OCI-LY7 (cell line): ENCODE results near the gene COMP. TPM values are rescaled to one million over a fixed set of nuclear protein-coding genes. Genes with fewer than 3 reads are reported as not detected.

ENCODE experiments used
- Bru-seq: library from RNA; stranded (reverse); fragments of 400-500 nt; gene quantifications from one replicate; lab custom pipeline; 2021; lab: Mats Ljungman, UMichigan
- BruChase-seq, 2 experiments: library from RNA; stranded (reverse); fragments of 400-500 nt; gene quantifications; one replicate each; lab custom pipeline; 2021; lab: Mats Ljungman, UMichigan
- BruUV-seq: library from RNA; stranded (reverse); fragments of 400-500 nt; replicated peaks from 2 replicates; lab custom pipeline; 2021; lab: Mats Ljungman, UMichigan
- CTCF ChIA-PET: fragments of 300-600 bp; sonication (Branson Sonifier 250); formaldehyde crosslinking; loops from one replicate; lab custom pipeline; 2022; ENCODE audit warnings: antibody characterized with exemption; ENCODE audit not compliant: unreplicated experiment; lab: Charles Lee
- POLR2A ChIA-PET: fragments of 300-600 bp; sonication (Branson Sonifier 250); formaldehyde crosslinking; loops from one replicate; lab custom pipeline; 2022; ENCODE audit warnings: antibody characterized with exemption; lab: Charles Lee
- DNase-seq: peaks from one replicate; pipeline ENCODE4 v3.0.0-alpha.2; 2015; ENCODE audit warnings: low spot score
- H2AFZ ChIP-seq: fragments of 200-600 bp; sonication (generic), shearing (Covaris generic); 2 replicates; pipeline ENCODE4 v1.6.1; 2014; ENCODE audit warnings: mild to moderate bottlenecking, antibody characterized with exemption, low read length, moderate library complexity
- H3K27ac ChIP-seq: fragments of 200-600 bp; sonication (generic); 2 replicates; pipeline ENCODE4 v1.5.1; 2014; ENCODE audit warnings: mixed run types, low read depth, mild to moderate bottlenecking, moderate library complexity, low read length, inconsistent platforms; ENCODE audit not compliant: poor library complexity, severe bottlenecking
- H3K36me3 ChIP-seq: fragments of 200-600 bp; sonication (generic); 2 replicates; pipeline ENCODE4 v1.6.1; 2014; ENCODE audit warnings: mild to moderate bottlenecking, antibody characterized with exemption, low read length, moderate library complexity, mixed read lengths; ENCODE audit not compliant: insufficient read depth
- H3K4me1 ChIP-seq: fragments of 200-600 bp; sonication (generic); 2 replicates; pipeline ENCODE4 v1.5.1; 2014; ENCODE audit warnings: mild to moderate bottlenecking, low read length; ENCODE audit not compliant: insufficient read depth, poor library complexity, severe bottlenecking
- H3K4me2 ChIP-seq: fragments of 200-600 bp; sonication (generic); 2 replicates; pipeline ENCODE4 v1.6.1; 2014; ENCODE audit warnings: mild to moderate bottlenecking, low read length
- H3K4me3 ChIP-seq: fragments of 200-600 bp; sonication (generic); 2 replicates; pipeline ENCODE4 v1.5.1; 2014; ENCODE audit warnings: mild to moderate bottlenecking, low read depth, low read length; ENCODE audit not compliant: poor library complexity, severe bottlenecking
- H3K79me2 ChIP-seq: fragments of 200-600 bp; sonication (generic); 2 replicates; pipeline ENCODE4 v1.6.1; 2016; ENCODE audit warnings: low read depth, mild to moderate bottlenecking, low read length, moderate library complexity, mixed read lengths; ENCODE audit not compliant: insufficient read depth
- H3K9me2 ChIP-seq: fragments of 200-600 bp; sonication (generic); 2 replicates; pipeline ENCODE4 v1.6.1; 2016; ENCODE audit warnings: mild to moderate bottlenecking, low read length, mixed read lengths; ENCODE audit not compliant: insufficient read depth
- H3K9me3 ChIP-seq: fragments of 200-600 bp; sonication (generic); 2 replicates; pipeline ENCODE4 v1.6.1; 2014; ENCODE audit warnings: mild to moderate bottlenecking, mixed run types, low read length, mixed read lengths
- H4K20me1 ChIP-seq: fragments of 200-600 bp; sonication (generic); 2 replicates; pipeline ENCODE4 v1.6.1; 2014; ENCODE audit warnings: mild to moderate bottlenecking, antibody characterized with exemption, low read length, moderate library complexity, mixed read lengths; ENCODE audit not compliant: insufficient read depth
- EZH2phosphoT487 ChIP-seq: fragments of 200-600 bp; sonication (generic); IDR thresholded peaks from 2 replicates; pipeline ENCODE4 v1.6.1; 2018; ENCODE audit warnings: low read depth, borderline replicate concordance, mild to moderate bottlenecking, mixed run types, antibody characterized with exemption, low read length, moderate library complexity, mixed read lengths
- intact Hi-C: fragments of 100-400 bp; cut with micrococcal nuclease; formaldehyde crosslinking; loops from one replicate; pipeline ENCODE4 v1.10.0; 2022; ENCODE audit not compliant: unreplicated experiment
- long read RNA-seq: library from polyadenylated mRNA; stranded (forward); transcript quantifications from one replicate; pipeline ENCODE4 v2.0.0, GENCODE V29; 2022
- total RNA-seq, 2 experiments: library from RNA; depleted of rRNA in 1 of 2; stranded (reverse); fragments of >200 nt in 1 of 2; shearing (Covaris generic) in 1 of 2; gene quantifications; 2 replicates each; pipeline ENCODE4 v1.2.3, GENCODE V29; 2014 to 2022
- TF ChIP-seq, protein P1 (sequence below): fragments of 200-600 bp; sonication (generic); conservative IDR thresholded peaks from 2 replicates; pipeline ENCODE4 v1.5.1; 2014; ENCODE audit warnings: mild to moderate bottlenecking, antibody characterized with exemption, low read length, moderate library complexity, mixed read lengths

COMP gene
- total RNA-seq (2014; rRNA removed; shearing (Covaris generic)): not detected in 2 replicates
- not detected in 2 replicates for total RNA-seq (2022)
- Bru-seq, nascent RNA: not detected
- BruChase-seq, experiment 1, labeled RNA remaining after a 6-hour chase: not detected
- not detected for BruChase-seq, experiment 2, labeled RNA remaining after a 2-hour chase
- long read RNA-seq: 0 reads

- H2AFZ ChIP-seq: no peak within 1 kb of the TSS
- H3K9me3 ChIP-seq: no peaks in the 10 kb centered on the region
- no peaks in the 10 kb centered on the region for H3K4me1 ChIP-seq
- TF ChIP-seq, protein P1, sequence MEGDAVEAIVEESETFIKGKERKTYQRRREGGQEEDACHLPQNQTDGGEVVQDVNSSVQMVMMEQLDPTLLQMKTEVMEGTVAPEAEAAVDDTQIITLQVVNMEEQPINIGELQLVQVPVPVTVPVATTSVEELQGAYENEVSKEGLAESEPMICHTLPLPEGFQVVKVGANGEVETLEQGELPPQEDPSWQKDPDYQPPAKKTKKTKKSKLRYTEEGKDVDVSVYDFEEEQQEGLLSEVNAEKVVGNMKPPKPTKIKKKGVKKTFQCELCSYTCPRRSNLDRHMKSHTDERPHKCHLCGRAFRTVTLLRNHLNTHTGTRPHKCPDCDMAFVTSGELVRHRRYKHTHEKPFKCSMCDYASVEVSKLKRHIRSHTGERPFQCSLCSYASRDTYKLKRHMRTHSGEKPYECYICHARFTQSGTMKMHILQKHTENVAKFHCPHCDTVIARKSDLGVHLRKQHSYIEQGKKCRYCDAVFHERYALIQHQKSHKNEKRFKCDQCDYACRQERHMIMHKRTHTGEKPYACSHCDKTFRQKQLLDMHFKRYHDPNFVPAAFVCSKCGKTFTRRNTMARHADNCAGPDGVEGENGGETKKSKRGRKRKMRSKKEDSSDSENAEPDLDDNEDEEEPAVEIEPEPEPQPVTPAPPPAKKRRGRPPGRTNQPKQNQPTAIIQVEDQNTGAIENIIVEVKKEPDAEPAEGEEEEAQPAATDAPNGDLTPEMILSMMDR: no peak
- no peak for TF ChIP-seq EZH2phosphoT487
- no peak within 1 kb of the TSS for H3K4me2 ChIP-seq
- no peaks in the 10 kb centered on the region for H4K20me1 ChIP-seq
- CTCF ChIA-PET: no interaction called here
- intact Hi-C loops: no loop called here
- H3K9me2 ChIP-seq: no peaks in the 10 kb centered on the region
- no peak within 1 kb of the TSS for H3K27ac ChIP-seq
- no peaks in the 10 kb centered on the region for H3K79me2 ChIP-seq
- no peaks in the 10 kb centered on the region for H3K36me3 ChIP-seq
- H3K4me3 ChIP-seq: no peak within 1 kb of the TSS
- BruUV-seq: no TSS peak
- no peak for DNase-seq
- POLR2A ChIA-PET: no interaction called here
Observed at GRCh38 chr19:18790566-18791314, at the start of gene COMP. TSS of gene COMP (minus strand) at chr19:18791305. CDS start at chr19:18791269, 36 bp downstream.

- H3K36me3 ChIP-seq: peaks cover 93% of the 10 kb centered on the region
- intact Hi-C loops: no loop called here
- no peaks in the 10 kb centered on the region for H3K9me3 ChIP-seq
- H3K27ac ChIP-seq: no peak overlapping the region
- BruUV-seq: no TSS peak
- H3K4me2 ChIP-seq: no peak overlapping the region
- ChIA-PET POLR2A (interaction anchor here (0.7 to 1.2 kb wide), 2 partner anchors 12 to 57 kb away, joined by 4 read pairs; no protein-coding TSS in a partner anchor), CTCF (no interaction called here)
- DNase-seq: no peak
- no peaks in the 10 kb centered on the region for H3K9me2 ChIP-seq
- peaks cover 35% of the 10 kb centered on the region for H4K20me1 ChIP-seq
- H3K4me3 ChIP-seq: no peak overlapping the region
- peaks cover 4% of the 10 kb centered on the region for H3K4me1 ChIP-seq
- no peak for TF ChIP-seq EZH2phosphoT487
- TF ChIP-seq, protein P1: no peak
- peaks cover 100% of the 10 kb centered on the region for H3K79me2 ChIP-seq
- H2AFZ ChIP-seq: no peak overlapping the region
Observed at GRCh38 chr19:18840288-18841267, 49.5 kb upstream of the COMP start.
